GM23248 (cell line): ENCODE data around the gene EDC3.

Source experiments
- EZH2 ChIP-seq: fragments of 200-600 bp; sonication (generic); IDR thresholded peaks from 2 replicates; pipeline ENCODE4 v1.6.1; 2018; ENCODE audit warnings: antibody characterized with exemption, mild to moderate bottlenecking; ENCODE audit not compliant: insufficient read depth, poor library complexity, severe bottlenecking
- EZH2phosphoT487 ChIP-seq: fragments of 200-600 bp; sonication (generic); IDR thresholded peaks from 2 replicates; pipeline ENCODE4 v1.6.1; 2018; ENCODE audit warnings: antibody characterized with exemption, moderate library complexity, mild to moderate bottlenecking, low read depth; ENCODE audit not compliant: insufficient read depth

DNA sequence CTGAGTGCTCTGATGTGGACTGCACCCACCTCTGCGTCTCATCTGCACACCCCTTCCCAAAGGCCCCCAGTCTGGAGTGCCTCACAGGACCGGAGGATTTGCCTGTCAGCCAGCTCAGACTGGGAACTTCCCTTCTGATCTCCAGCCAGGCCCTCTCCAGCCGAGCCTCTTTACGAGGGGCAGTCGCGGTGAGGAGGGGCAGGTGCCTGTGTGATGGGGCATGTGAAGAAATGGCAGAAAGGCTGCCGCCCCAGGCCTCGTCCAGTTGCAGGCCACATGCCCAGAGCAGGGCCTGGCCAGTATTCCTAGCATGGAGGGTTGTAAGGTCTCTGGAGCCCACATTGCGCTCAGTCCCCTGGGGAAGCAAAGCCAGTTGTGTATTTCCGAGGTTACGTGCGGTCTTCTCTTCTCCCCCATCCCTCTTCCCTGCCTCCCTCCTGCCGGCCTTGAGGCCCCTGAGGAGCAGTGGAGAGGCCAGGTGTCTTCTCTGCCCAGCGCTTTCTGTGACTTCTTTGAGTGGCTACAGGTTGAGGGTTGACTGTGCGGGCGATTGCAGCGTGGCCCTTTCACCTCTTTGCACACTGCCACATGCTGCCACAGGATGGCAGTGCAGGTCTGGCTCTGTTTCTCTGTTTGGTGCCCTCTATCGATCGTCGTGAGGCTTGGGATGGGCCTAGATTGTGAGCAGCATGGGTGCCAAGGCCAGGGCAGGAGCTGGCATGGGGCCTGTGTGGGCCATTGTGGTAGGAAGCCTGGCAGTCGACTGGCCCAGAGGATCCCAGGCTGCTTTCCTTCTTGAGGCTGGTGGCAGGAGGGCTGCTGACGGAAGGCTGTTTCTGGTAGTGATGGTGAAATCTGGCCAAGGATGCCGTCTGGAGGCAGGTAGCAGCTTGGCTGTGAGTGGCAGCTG is 74.9 kb downstream of the EDC3 start:
- no peak for TF ChIP-seq EZH2
- TF ChIP-seq EZH2phosphoT487 = no peak
